Sigmoid colon (tissue), 7 donors: Measurements from ENCODE around the gene TRPV3. TPM values are rescaled to one million over a fixed set of nuclear protein-coding genes. Genes with fewer than 3 reads are reported as not detected.
A peak's percentile ranks its signal among the peaks of the same experiment; 100 is the strongest.

Experiments used
- DNase-seq: peaks from one replicate; pipeline ENCODE4 v3.0.0-alpha.2; 2019
- H3K27ac ChIP-seq, 4 donors: fragments of 200-600 bp; sonication (generic); one replicate each; pipeline ENCODE4 v1.5.1; 2016 to 2019; ENCODE audit warnings: mild to moderate bottlenecking in 1 of 4
- H3K27me3 ChIP-seq, 3 donors: fragments of 200-600 bp; sonication (generic); one replicate each; pipeline ENCODE4 v1.5.1; 2019; ENCODE audit warnings: mild to moderate bottlenecking in 1 of 3
- H3K36me3 ChIP-seq, 4 donors: fragments of 200-600 bp; sonication (generic); one replicate each; pipeline ENCODE4 v1.5.1; 2016 to 2019
- H3K4me1 ChIP-seq, 4 donors: fragments of 200-600 bp; sonication (generic); one replicate each; pipeline ENCODE4 v1.5.1; 2017 to 2019
- H3K4me3 ChIP-seq, 4 donors: fragments of 200-600 bp; sonication (generic); one replicate each; pipeline ENCODE4 v1.5.1; 2017 to 2019; ENCODE audit warnings: mild to moderate bottlenecking in 2 of 4, moderate library complexity in 1 of 4
- H3K9me3 ChIP-seq, 4 donors: fragments of 200-600 bp in 3 of 4; sonication (generic) in 3 of 4; one replicate each; pipeline versions ENCODE4 v1.5.1 to v1.6.1; 2013 to 2019
- CTCF ChIP-seq, 4 experiments: fragments of 450-650 bp in 3 of 4; fragments of 200-600 bp in 1 of 4; IDR thresholded peaks; one replicate each; pipeline ENCODE4 v1.5.1; 2016 to 2019; ENCODE audit warnings: antibody characterized with exemption in 4 of 4, mild to moderate bottlenecking in 3 of 4, moderate library complexity in 2 of 4
- EP300 ChIP-seq, 4 donors: sonication (generic); formaldehyde crosslinking; IDR thresholded peaks; one replicate each; pipeline ENCODE4 v1.6.1; 2017; ENCODE audit warnings: antibody characterized with exemption in 4 of 4
- POLR2A ChIP-seq, 2 donors: fragments of 450-650 bp; IDR thresholded peaks; one replicate each; pipeline ENCODE4 v1.6.1; 2016; ENCODE audit warnings: antibody characterized with exemption in 2 of 2, mild to moderate bottlenecking in 2 of 2, moderate library complexity in 2 of 2
- POLR2AphosphoS5 ChIP-seq, 4 donors: sonication (generic); formaldehyde crosslinking; IDR thresholded peaks; one replicate each; pipeline ENCODE4 v1.6.1; 2017; ENCODE audit warnings: antibody characterized with exemption in 4 of 4
- WGBS, 2 donors: extraction: QIAGEN DNeasy Blood & Tissue Kit; methylation state at CpG; one replicate each; pipeline ENCODE4 v1.1.7; 2013; 5-methylcytosine and 5-hydroxymethylcytosine counted together
- intact Hi-C: fragments of 100-400 bp; cut with DNase I; formaldehyde crosslinking; loops from one replicate; pipeline ENCODE4 v1.15.1; 2023
- polyA plus RNA-seq, 3 donors: library from polyadenylated mRNA; stranded (reverse); fragments of 200-250 nt; gene quantifications; one replicate each; pipeline ENCODE4 v1.2.3, GENCODE V29; 2013
- total RNA-seq, 4 donors: library from RNA; depleted of rRNA; stranded (reverse); fragments of >200 nt; gene quantifications; one replicate each; pipeline ENCODE4 v1.1.0, GENCODE V29; 2016
- donor health status: healthy with polysubstance abuse.
- donor health status: Bipolar disorder and iron deficiency.
- donor health status: healthy.

The TRPV3 gene
- total and polyA plus RNA-seq, 7 donors = 0.14 to 3.3 (median 1.8) TPM

GRCh38 chr17:3497101-3497500 is 60.5 kb downstream of the TRPV3 start:
- 85 to 89% methylated on average over 7 of the region's 7 CpGs for WGBS, 2 donors
- Histone ChIP-seq H3K4me3 (no peak overlapping the region), H3K27me3 (no peaks in the 10 kb centered on the region), H3K9me3 (no peaks in the 10 kb centered on the region), H3K4me1 (no peaks in the 10 kb centered on the region), H3K36me3 (no peaks in the 10 kb centered on the region), H3K27ac (no peak overlapping the region)
- TF ChIP-seq EP300 (IDR thresholded peaks at IDR 0.05) (no peak), POLR2A (IDR thresholded peaks at IDR 0.05) (no peak), POLR2AphosphoS5 (IDR thresholded peaks at IDR 0.05) (no peak), CTCF (IDR thresholded peaks at IDR 0.05) (no peak)
- peak; percentile 6 for DNase-seq
- intact Hi-C loops = no loop called here

GRCh38 chr17:3485481-3486068 is 72.0 kb downstream of the TRPV3 start:
- TF ChIP-seq POLR2AphosphoS5 (IDR thresholded peaks at IDR 0.05) (no peak), CTCF (IDR thresholded peaks at IDR 0.05) (no peak), POLR2A (IDR thresholded peaks at IDR 0.05) (no peak), EP300 (IDR thresholded peaks at IDR 0.05) (no peak)
- intact Hi-C loops = no loop called here
- 91 to 94% methylated on average over 8 of the region's 8 CpGs for WGBS, 2 donors
- Histone ChIP-seq H3K9me3 (no peaks in the 10 kb centered on the region), H3K27ac (no peak overlapping the region), H3K4me1 (no peaks in the 10 kb centered on the region), H3K27me3 (no peaks in the 10 kb centered on the region), H3K36me3 (no peaks in the 10 kb centered on the region), H3K4me3 (no peak overlapping the region)
- DNase-seq = no peak

- no peak overlapping the region for H3K27ac ChIP-seq
- no peak for DNase-seq
- no peaks in the 10 kb centered on the region for H3K36me3 ChIP-seq
- 81 to 83% methylated on average over 3 of the region's 3 CpGs for WGBS, 2 donors
- TF ChIP-seq EP300 (IDR thresholded peaks at IDR 0.05) (no peak), POLR2AphosphoS5 (IDR thresholded peaks at IDR 0.05) (no peak), CTCF (IDR thresholded peaks at IDR 0.05) (no peak), POLR2A (IDR thresholded peaks at IDR 0.05) (no peak)
- intact Hi-C loops = no loop called here
- no peaks in the 10 kb centered on the region for H3K4me1 ChIP-seq
- no peak overlapping the region for H3K4me3 ChIP-seq
- no peaks in the 10 kb centered on the region for H3K27me3 ChIP-seq
- no peaks in the 10 kb centered on the region for H3K9me3 ChIP-seq
Measured at GRCh38 chr17:3482852-3483251, 74.8 kb downstream of the TRPV3 start.

GRCh38 chr17:3479988-3480387 is 77.6 kb downstream of the TRPV3 start:
- no peaks in the 10 kb centered on the region for H3K9me3 ChIP-seq
- H3K27me3 ChIP-seq = no peaks in the 10 kb centered on the region
- no peak for TF ChIP-seq POLR2A (IDR thresholded peaks at IDR 0.05)
- no peak overlapping the region for H3K4me3 ChIP-seq
- intact Hi-C loops = loop anchor here (10.0 kb wide), 1 partner anchor 55 kb away; no protein-coding TSS in a partner anchor
- H3K4me1 ChIP-seq = no peaks in the 10 kb centered on the region
- H3K27ac ChIP-seq = no peak overlapping the region
- DNase-seq = no peak
- H3K36me3 ChIP-seq = no peaks in the 10 kb centered on the region
- 77 to 90% methylated on average over 3 of the region's 3 CpGs for WGBS, 2 donors

- Histone ChIP-seq H3K4me3 (peak within 1 kb of the TSS; percentile 19 to 35 (median 28)), H3K36me3 (no peaks in the 10 kb centered on the region), H3K9me3 (no peaks in the 10 kb centered on the region), H3K4me1 (no peaks in the 10 kb centered on the region), H3K27ac (peak within 1 kb of the TSS; percentile 43 to 61 (median 53)), H3K27me3 (no peaks in the 10 kb centered on the region)
- intact Hi-C loops = loop anchor here (10.0 kb wide), 1 partner anchor 59 kb away; no protein-coding TSS in a partner anchor
- TF ChIP-seq POLR2AphosphoS5 (IDR thresholded peaks at IDR 0.05) (no peak), EP300 (IDR thresholded peaks at IDR 0.05) (no peak), CTCF (IDR thresholded peaks at IDR 0.05) (no peak), POLR2A (IDR thresholded peaks at IDR 0.05) (no peak)
- no peak for DNase-seq
- WGBS, 2 donors = 7 to 43% methylated on average over 7 of the region's 7 CpGs
Measured at GRCh38 chr17:3475812-3476610, 81.6 kb downstream of the TRPV3 start, which contains the start of gene ASPA. Gene ASPA (plus strand): TSS chr17:3475997. CDS start chr17:3476160, 163 bp downstream.
